K562 (cell line): ENCODE data around the gene PPOX. TPM values are rescaled to one million over a fixed set of nuclear protein-coding genes. Genes with fewer than 3 reads are reported as not detected.
A peak's percentile ranks its signal among the peaks of the same experiment; 100 is the strongest.

Experiments used
- KLF1 ChIP-seq: fragments of 450-650 bp; IDR thresholded peaks from 2 replicates; pipeline ENCODE4 v1.6.1; 2016; ENCODE audit warnings: missing genetic modification characterization, missing compliant biosample characterization
- SPI1 ChIP-seq: IDR thresholded peaks from 2 replicates; pipeline ENCODE4 v1.6.1; 2011; ENCODE audit warnings: low read depth, low read length, control low read depth, borderline replicate concordance
- SREBF1 ChIP-seq: fragments of 150-350 bp; IDR thresholded peaks from 2 replicates; pipeline ENCODE4 v1.6.1; 2014; ENCODE audit warnings: antibody characterized with exemption, low read depth, low read length, borderline replicate concordance
- STAT5A ChIP-seq: IDR thresholded peaks from 2 replicates; pipeline ENCODE4 v1.6.1; 2012; ENCODE audit warnings: low read length, inconsistent platforms, borderline replicate concordance
- polyA plus RNA-seq, 8 experiments: library from polyadenylated mRNA; depleted of rRNA in 4 of 8; stranded (reverse) in 5 of 8; unstranded in 3 of 8; fragments of >200 nt; fragmentation: Nextera tagmentation in 2 of 8; fragmentation: Illumina TruSeq in 1 of 8; extraction: Ambion mirVana in 2 of 8; extraction: Trizol in 1 of 8; gene quantifications; 2 replicates each; pipeline versions ENCODE4 v1.2.1 to v1.2.3, GENCODE V29; 2011 to 2014; ENCODE audit warnings: inconsistent platforms in 1 of 8, missing spikeins in 1 of 8
- total RNA-seq, 7 experiments: library from RNA; depleted of rRNA in 6 of 7; stranded (reverse); fragments of >200 nt in 6 of 7; fragmentation: Illumina TruSeq in 2 of 7; extraction: Trizol in 2 of 7; gene quantifications; 2 replicates each; pipeline versions ENCODE4 v1.2.1 to v1.2.3, GENCODE V29; 2011 to 2021; ENCODE audit warnings: low replicate concordance in 1 of 7
- TF ChIP-seq, protein P1 (sequence below): fragments of 150-350 bp; conservative IDR thresholded peaks from 2 replicates; pipeline ENCODE4 v1.6.1; 2014; ENCODE audit warnings: low read length
- TF ChIP-seq, protein P2 (sequence below): fragments of 450-650 bp; IDR thresholded peaks from 2 replicates; pipeline ENCODE4 v1.6.1; 2016; ENCODE audit warnings: mild to moderate bottlenecking, moderate library complexity
- TF ChIP-seq, protein P3 (sequence below): sonication (generic); formaldehyde crosslinking; IDR thresholded peaks from 2 replicates; pipeline ENCODE4 v1.8.1; 2023; ENCODE audit warnings: mild to moderate bottlenecking, missing genetic modification reagents

The PPOX gene
- total and polyA plus RNA-seq, 9 of the 15 experiments (the other 6 are each of a cell fraction or from before 2014, with no cell fraction given) = 17.0 to 57.1 (median 38.9) TPM

DNA sequence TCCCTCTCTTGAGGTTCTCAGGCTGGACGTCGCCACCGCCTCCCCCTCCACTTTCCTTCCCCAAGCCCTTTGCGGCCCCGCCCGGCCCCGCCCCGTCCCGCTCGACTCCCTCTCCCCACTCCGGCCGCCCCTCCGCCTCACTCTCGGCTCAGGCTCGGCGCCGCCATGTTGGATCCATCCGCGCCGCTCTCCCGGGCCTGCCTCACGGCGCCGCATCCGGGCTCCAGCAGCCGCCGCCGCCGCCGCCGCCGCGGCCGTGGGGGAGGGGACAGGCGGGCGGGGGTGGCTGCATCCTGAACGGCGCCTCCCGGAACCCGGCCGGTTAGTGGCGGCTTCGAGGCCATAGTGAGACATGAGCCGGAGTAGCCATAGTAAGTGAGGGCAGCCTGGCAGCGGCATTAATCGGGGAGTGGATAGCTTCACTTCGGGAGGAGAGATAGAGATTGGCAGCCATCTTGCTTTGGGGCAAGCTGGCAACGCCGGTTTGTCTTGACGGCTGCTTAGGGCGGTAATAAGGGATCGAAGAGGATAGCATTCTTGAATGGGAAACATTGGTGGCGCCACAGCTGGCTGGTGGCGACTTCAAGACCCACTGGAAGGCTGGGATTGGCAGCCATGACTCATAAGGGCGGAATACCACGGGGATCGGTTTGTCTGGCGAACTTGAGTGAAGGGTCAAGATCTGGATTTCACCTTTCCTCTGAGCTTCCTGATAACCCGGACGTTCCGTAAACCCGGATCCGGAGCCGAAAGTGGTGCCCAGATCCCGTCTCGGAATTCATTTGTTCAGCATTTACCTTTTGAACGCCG is 33.6 kb upstream of the PPOX start, which contains the start of gene DEDD (continued):
- TF ChIP-seq, protein P1, sequence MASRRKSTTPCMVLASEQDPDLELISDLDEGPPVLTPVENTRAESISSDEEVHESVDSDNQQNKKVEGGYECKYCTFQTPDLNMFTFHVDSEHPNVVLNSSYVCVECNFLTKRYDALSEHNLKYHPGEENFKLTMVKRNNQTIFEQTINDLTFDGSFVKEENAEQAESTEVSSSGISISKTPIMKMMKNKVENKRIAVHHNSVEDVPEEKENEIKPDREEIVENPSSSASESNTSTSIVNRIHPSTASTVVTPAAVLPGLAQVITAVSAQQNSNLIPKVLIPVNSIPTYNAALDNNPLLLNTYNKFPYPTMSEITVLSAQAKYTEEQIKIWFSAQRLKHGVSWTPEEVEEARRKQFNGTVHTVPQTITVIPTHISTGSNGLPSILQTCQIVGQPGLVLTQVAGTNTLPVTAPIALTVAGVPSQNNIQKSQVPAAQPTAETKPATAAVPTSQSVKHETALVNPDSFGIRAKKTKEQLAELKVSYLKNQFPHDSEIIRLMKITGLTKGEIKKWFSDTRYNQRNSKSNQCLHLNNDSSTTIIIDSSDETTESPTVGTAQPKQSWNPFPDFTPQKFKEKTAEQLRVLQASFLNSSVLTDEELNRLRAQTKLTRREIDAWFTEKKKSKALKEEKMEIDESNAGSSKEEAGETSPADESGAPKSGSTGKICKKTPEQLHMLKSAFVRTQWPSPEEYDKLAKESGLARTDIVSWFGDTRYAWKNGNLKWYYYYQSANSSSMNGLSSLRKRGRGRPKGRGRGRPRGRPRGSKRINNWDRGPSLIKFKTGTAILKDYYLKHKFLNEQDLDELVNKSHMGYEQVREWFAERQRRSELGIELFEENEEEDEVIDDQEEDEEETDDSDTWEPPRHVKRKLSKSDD = no peak
- no peak for TF ChIP-seq SPI1
- TF ChIP-seq SREBF1 = no peak
- TF ChIP-seq, protein P2, sequence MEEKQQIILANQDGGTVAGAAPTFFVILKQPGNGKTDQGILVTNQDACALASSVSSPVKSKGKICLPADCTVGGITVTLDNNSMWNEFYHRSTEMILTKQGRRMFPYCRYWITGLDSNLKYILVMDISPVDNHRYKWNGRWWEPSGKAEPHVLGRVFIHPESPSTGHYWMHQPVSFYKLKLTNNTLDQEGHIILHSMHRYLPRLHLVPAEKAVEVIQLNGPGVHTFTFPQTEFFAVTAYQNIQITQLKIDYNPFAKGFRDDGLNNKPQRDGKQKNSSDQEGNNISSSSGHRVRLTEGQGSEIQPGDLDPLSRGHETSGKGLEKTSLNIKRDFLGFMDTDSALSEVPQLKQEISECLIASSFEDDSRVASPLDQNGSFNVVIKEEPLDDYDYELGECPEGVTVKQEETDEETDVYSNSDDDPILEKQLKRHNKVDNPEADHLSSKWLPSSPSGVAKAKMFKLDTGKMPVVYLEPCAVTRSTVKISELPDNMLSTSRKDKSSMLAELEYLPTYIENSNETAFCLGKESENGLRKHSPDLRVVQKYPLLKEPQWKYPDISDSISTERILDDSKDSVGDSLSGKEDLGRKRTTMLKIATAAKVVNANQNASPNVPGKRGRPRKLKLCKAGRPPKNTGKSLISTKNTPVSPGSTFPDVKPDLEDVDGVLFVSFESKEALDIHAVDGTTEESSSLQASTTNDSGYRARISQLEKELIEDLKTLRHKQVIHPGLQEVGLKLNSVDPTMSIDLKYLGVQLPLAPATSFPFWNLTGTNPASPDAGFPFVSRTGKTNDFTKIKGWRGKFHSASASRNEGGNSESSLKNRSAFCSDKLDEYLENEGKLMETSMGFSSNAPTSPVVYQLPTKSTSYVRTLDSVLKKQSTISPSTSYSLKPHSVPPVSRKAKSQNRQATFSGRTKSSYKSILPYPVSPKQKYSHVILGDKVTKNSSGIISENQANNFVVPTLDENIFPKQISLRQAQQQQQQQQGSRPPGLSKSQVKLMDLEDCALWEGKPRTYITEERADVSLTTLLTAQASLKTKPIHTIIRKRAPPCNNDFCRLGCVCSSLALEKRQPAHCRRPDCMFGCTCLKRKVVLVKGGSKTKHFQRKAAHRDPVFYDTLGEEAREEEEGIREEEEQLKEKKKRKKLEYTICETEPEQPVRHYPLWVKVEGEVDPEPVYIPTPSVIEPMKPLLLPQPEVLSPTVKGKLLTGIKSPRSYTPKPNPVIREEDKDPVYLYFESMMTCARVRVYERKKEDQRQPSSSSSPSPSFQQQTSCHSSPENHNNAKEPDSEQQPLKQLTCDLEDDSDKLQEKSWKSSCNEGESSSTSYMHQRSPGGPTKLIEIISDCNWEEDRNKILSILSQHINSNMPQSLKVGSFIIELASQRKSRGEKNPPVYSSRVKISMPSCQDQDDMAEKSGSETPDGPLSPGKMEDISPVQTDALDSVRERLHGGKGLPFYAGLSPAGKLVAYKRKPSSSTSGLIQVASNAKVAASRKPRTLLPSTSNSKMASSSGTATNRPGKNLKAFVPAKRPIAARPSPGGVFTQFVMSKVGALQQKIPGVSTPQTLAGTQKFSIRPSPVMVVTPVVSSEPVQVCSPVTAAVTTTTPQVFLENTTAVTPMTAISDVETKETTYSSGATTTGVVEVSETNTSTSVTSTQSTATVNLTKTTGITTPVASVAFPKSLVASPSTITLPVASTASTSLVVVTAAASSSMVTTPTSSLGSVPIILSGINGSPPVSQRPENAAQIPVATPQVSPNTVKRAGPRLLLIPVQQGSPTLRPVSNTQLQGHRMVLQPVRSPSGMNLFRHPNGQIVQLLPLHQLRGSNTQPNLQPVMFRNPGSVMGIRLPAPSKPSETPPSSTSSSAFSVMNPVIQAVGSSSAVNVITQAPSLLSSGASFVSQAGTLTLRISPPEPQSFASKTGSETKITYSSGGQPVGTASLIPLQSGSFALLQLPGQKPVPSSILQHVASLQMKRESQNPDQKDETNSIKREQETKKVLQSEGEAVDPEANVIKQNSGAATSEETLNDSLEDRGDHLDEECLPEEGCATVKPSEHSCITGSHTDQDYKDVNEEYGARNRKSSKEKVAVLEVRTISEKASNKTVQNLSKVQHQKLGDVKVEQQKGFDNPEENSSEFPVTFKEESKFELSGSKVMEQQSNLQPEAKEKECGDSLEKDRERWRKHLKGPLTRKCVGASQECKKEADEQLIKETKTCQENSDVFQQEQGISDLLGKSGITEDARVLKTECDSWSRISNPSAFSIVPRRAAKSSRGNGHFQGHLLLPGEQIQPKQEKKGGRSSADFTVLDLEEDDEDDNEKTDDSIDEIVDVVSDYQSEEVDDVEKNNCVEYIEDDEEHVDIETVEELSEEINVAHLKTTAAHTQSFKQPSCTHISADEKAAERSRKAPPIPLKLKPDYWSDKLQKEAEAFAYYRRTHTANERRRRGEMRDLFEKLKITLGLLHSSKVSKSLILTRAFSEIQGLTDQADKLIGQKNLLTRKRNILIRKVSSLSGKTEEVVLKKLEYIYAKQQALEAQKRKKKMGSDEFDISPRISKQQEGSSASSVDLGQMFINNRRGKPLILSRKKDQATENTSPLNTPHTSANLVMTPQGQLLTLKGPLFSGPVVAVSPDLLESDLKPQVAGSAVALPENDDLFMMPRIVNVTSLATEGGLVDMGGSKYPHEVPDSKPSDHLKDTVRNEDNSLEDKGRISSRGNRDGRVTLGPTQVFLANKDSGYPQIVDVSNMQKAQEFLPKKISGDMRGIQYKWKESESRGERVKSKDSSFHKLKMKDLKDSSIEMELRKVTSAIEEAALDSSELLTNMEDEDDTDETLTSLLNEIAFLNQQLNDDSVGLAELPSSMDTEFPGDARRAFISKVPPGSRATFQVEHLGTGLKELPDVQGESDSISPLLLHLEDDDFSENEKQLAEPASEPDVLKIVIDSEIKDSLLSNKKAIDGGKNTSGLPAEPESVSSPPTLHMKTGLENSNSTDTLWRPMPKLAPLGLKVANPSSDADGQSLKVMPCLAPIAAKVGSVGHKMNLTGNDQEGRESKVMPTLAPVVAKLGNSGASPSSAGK = no peak; the same call in 1 of the 2 replicates
- TF ChIP-seq, protein P3, sequence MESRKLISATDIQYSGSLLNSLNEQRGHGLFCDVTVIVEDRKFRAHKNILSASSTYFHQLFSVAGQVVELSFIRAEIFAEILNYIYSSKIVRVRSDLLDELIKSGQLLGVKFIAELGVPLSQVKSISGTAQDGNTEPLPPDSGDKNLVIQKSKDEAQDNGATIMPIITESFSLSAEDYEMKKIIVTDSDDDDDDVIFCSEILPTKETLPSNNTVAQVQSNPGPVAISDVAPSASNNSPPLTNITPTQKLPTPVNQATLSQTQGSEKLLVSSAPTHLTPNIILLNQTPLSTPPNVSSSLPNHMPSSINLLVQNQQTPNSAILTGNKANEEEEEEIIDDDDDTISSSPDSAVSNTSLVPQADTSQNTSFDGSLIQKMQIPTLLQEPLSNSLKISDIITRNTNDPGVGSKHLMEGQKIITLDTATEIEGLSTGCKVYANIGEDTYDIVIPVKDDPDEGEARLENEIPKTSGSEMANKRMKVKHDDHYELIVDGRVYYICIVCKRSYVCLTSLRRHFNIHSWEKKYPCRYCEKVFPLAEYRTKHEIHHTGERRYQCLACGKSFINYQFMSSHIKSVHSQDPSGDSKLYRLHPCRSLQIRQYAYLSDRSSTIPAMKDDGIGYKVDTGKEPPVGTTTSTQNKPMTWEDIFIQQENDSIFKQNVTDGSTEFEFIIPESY (CRISPR knock-in tag) = peak; percentile 62
- peak; percentile 1; the same call in 1 of the 2 replicates for TF ChIP-seq STAT5A
- TF ChIP-seq KLF1 (tag) = 0 out of 2 replicates have a peak, but pooled peaks have one; percentile 15
